K562 (cell line): ENCODE results near the gene STX7. TPM values are rescaled to one million over a fixed set of nuclear protein-coding genes. Genes with fewer than 3 reads are reported as not detected.

Experiments
- ATAC-seq: fragments of 200-7000 bp; cut with Tn5 transposase; 3 replicates; pipeline ENCODE4 v1.9.1; 2020; ENCODE audit warnings: moderate library complexity
- BruUV-seq: library from RNA; stranded (reverse); fragments of 400-500 nt; replicated peaks from 2 replicates; lab custom pipeline; 2021; lab: Mats Ljungman, UMichigan
- CTCF ChIA-PET: fragments of 300-600 bp; formaldehyde crosslinking; extraction: SDS; loops from one replicate; lab custom pipeline; 2021; ENCODE audit warnings: low intra/inter-chr PET ratio; lab: Yijun Ruan, JAX
- POLR2A ChIA-PET: fragments of 300-600, 350-650 bp; sonication (Branson Sonifier 250); formaldehyde crosslinking; extraction: SDS; loops from one replicate; lab custom pipeline; 2021; ENCODE audit warnings: antibody characterized with exemption, inconsistent platforms; lab: Yijun Ruan, JAX
- DNase-seq, 4 experiments: peaks; one replicate each; pipeline versions ENCODE4 v3.0.0 to v3.0.0-alpha.2; 2011 to 2018; ENCODE audit warnings: low spot score in 3 of 4, mixed read lengths in 3 of 4; ENCODE audit errors: extremely low read depth in 1 of 4
- FAIRE-seq: peaks from 2 replicates; lab custom pipeline; 2011; peaks lifted over from hg19 to GRCh38; lab: Jason Lieb, UNC
- H2AFZ ChIP-seq: 2 replicates; pipeline ENCODE4 v1.6.0; 2011; ENCODE audit warnings: low read depth, low read length, control low read depth, inconsistent platforms
- H3K27ac ChIP-seq: fragments of 200-600 bp; 3 replicates; pipeline ENCODE4 v1.8.0; 2011; ENCODE audit warnings: low read depth, mild to moderate bottlenecking, control low read depth, inconsistent platforms, low read length, moderate library complexity, mixed read lengths; ENCODE audit errors: extremely low read depth
- H3K27me3 ChIP-seq, 2 experiments: fragments of 300-600 bp in 1 of 2; 2 replicates in 1 of 2; 3 replicates in 1 of 2; pipeline versions ENCODE4 v1.6.0 to v1.8.0; 2011; ENCODE audit warnings: inconsistent platforms in 2 of 2, low read length in 2 of 2, mild to moderate bottlenecking in 1 of 2, mixed read lengths in 1 of 2, moderate library complexity in 1 of 2; ENCODE audit not compliant: control insufficient read depth in 2 of 2, insufficient read depth in 2 of 2
- H3K36me3 ChIP-seq: fragments of 300-600 bp; 3 replicates; pipeline ENCODE4 v1.8.0; 2011; ENCODE audit warnings: mild to moderate bottlenecking, low read length, inconsistent platforms; ENCODE audit not compliant: control insufficient read depth, insufficient read depth
- H3K4me1 ChIP-seq, 2 experiments: fragments of 200-600 bp in 1 of 2; replicated peaks in 1 of 2; 2 replicates in 1 of 2; 3 replicates in 1 of 2; pipeline versions ENCODE4 v1.5.1 to v1.8.0; 2011; ENCODE audit warnings: inconsistent platforms in 2 of 2, low read length in 2 of 2, mild to moderate bottlenecking in 1 of 2, mixed read lengths in 1 of 2, moderate library complexity in 1 of 2; ENCODE audit not compliant: control insufficient read depth in 2 of 2, insufficient read depth in 2 of 2
- H3K4me2 ChIP-seq: 2 replicates; pipeline ENCODE4 v1.6.1; 2011; ENCODE audit warnings: low read length, control low read depth, inconsistent platforms, mixed read lengths; ENCODE audit not compliant: insufficient read depth
- H3K4me3 ChIP-seq: fragments of 200-600 bp; sonication (generic), shearing (Covaris generic); 2 replicates; pipeline ENCODE4 v1.5.1; 2016; ENCODE audit warnings: control low read depth, inconsistent platforms
- H3K79me2 ChIP-seq: fragments of 200-600 bp; 3 replicates; pipeline ENCODE4 v1.8.0; 2011; ENCODE audit warnings: low read length, inconsistent platforms; ENCODE audit not compliant: control insufficient read depth, insufficient read depth
- H3K9ac ChIP-seq, 2 experiments: 2 replicates each; pipeline versions ENCODE4 v1.6.0 to v1.6.1; 2011; ENCODE audit warnings: low read depth in 2 of 2, low read length in 2 of 2, control low read depth in 1 of 2, inconsistent platforms in 1 of 2, mild to moderate bottlenecking in 1 of 2, mixed read lengths in 1 of 2; ENCODE audit not compliant: insufficient read depth in 1 of 2
- H3K9me1 ChIP-seq: one replicate; pipeline ENCODE4 v1.6.0; 2011; ENCODE audit warnings: inconsistent platforms, mild to moderate bottlenecking, low read length, moderate library complexity; ENCODE audit not compliant: control insufficient read depth, insufficient read depth
- H3K9me3 ChIP-seq: replicated peaks from 2 replicates; pipeline ENCODE4 v1.5.1; 2011; ENCODE audit warnings: low read depth, low read length, inconsistent platforms; ENCODE audit not compliant: control insufficient read depth, insufficient read depth
- H4K20me1 ChIP-seq: replicated peaks from 2 replicates; pipeline ENCODE4 v1.6.1; 2011; ENCODE audit warnings: low read length, inconsistent platforms, mixed read lengths; ENCODE audit not compliant: control insufficient read depth, insufficient read depth
- FOXK2 ChIP-seq, 2 experiments: fragments of 450-650 bp; IDR thresholded peaks in 1 of 2; conservative IDR thresholded peaks in 1 of 2; 2 replicates each; pipeline ENCODE4 v1.6.1; 2016; ENCODE audit warnings: low read depth in 2 of 2, mild to moderate bottlenecking in 1 of 2
- KDM1A ChIP-seq, 2 experiments: fragments of 450-650 bp; IDR thresholded peaks; 2 replicates each; pipeline ENCODE4 v1.6.1; 2016; ENCODE audit warnings: mild to moderate bottlenecking in 2 of 2
- NONO ChIP-seq, 2 experiments: fragments of 200-400 bp in 1 of 2; fragments of 450-650 bp in 1 of 2; formaldehyde crosslinking in 1 of 2; IDR thresholded peaks; 2 replicates each; pipeline ENCODE4 v1.6.1; 2017; ENCODE audit warnings: low read depth in 2 of 2, mild to moderate bottlenecking in 2 of 2, moderate library complexity in 2 of 2, low read length in 1 of 2
- SRSF1 ChIP-seq: fragments of 200-400 bp; formaldehyde crosslinking; IDR thresholded peaks from 2 replicates; pipeline ENCODE4 v1.6.1; 2017; ENCODE audit warnings: mild to moderate bottlenecking, low read depth, low read length, moderate library complexity
- TBL1XR1 ChIP-seq, 2 experiments: IDR thresholded peaks; 2 replicates each; pipeline ENCODE4 v1.6.1; 2012; ENCODE audit warnings: improper control_type of control experiment in 2 of 2, low read length in 2 of 2, mild to moderate bottlenecking in 1 of 2
- XRCC4 ChIP-seq: IDR thresholded peaks from one replicate; pipeline ENCODE4 v1.6.1; 2011; ENCODE audit not compliant: insufficient read depth, insufficient read length; ENCODE audit errors: extremely low read depth
- ZBTB5 ChIP-seq: fragments of 450-650 bp; IDR thresholded peaks from 2 replicates; pipeline ENCODE4 v1.6.1; 2017; ENCODE audit warnings: antibody characterized with exemption
- ZNF589 ChIP-seq: fragments of 200-800 bp; sonication (Bioruptor generic); IDR thresholded peaks from 2 replicates; pipeline ENCODE4 v1.6.1; 2016; ENCODE audit warnings: low read depth, missing genetic modification characterization, missing compliant biosample characterization
- ZNF609 ChIP-seq: sonication (generic); formaldehyde crosslinking; IDR thresholded peaks from 2 replicates; pipeline ENCODE4 v1.8.1; 2023; ENCODE audit warnings: missing genetic modification reagents, mild to moderate bottlenecking, borderline replicate concordance
- ZNF644 ChIP-seq: fragments of 200-800 bp; sonication (Bioruptor generic); IDR thresholded peaks from 2 replicates; pipeline ENCODE4 v1.6.1; 2016; ENCODE audit warnings: low read depth, missing genetic modification characterization, missing compliant biosample characterization
- WGBS: fragments of 100-300 bp; shearing (Covaris generic); methylation state at CpG from one replicate; pipeline ENCODE4 v1.1.6; 2016; ENCODE audit warnings: low coverage, mixed read lengths; ENCODE audit not compliant: insufficient coverage; ENCODE audit errors: missing lambda C conversion rate; 5-methylcytosine and 5-hydroxymethylcytosine counted together
- in situ Hi-C: fragments of 300-500 bp; cut with MboI; formaldehyde crosslinking; loops from 4 replicates; pipeline ENCODE4 v1.15.0; 2018; ENCODE audit warnings: inconsistent platforms, mixed read lengths
- intact Hi-C: fragments of 100-400 bp; cut with micrococcal nuclease; formaldehyde crosslinking; loops from 2 replicates; pipeline ENCODE4 v1.14.2; 2022
- polyA plus RNA-seq, 8 experiments: library from polyadenylated mRNA; depleted of rRNA in 4 of 8; stranded (reverse) in 5 of 8; unstranded in 3 of 8; fragments of >200 nt; fragmentation: Nextera tagmentation in 2 of 8; fragmentation: Illumina TruSeq in 1 of 8; extraction: Ambion mirVana in 2 of 8; extraction: Trizol in 1 of 8; gene quantifications; 2 replicates each; pipeline versions ENCODE4 v1.2.1 to v1.2.3, GENCODE V29; 2011 to 2014; ENCODE audit warnings: inconsistent platforms in 1 of 8, missing spikeins in 1 of 8
- total RNA-seq, 7 experiments: library from RNA; depleted of rRNA in 6 of 7; stranded (reverse); fragments of >200 nt in 6 of 7; fragmentation: Illumina TruSeq in 2 of 7; extraction: Trizol in 2 of 7; gene quantifications; 2 replicates each; pipeline versions ENCODE4 v1.2.1 to v1.2.3, GENCODE V29; 2011 to 2021; ENCODE audit warnings: low replicate concordance in 1 of 7
- TF ChIP-seq, protein P1 (sequence below): fragments of 450-650 bp; formaldehyde crosslinking; IDR thresholded peaks from 2 replicates; pipeline ENCODE4 v1.4.0; 2020; ENCODE audit warnings: mild to moderate bottlenecking, moderate library complexity

The STX7 gene
- total and polyA plus RNA-seq, 9 of the 15 experiments (the other 6 are each of a cell fraction or from before 2014, with no cell fraction given): 13.0 to 34.4 (median 25.3) TPM

DNA sequence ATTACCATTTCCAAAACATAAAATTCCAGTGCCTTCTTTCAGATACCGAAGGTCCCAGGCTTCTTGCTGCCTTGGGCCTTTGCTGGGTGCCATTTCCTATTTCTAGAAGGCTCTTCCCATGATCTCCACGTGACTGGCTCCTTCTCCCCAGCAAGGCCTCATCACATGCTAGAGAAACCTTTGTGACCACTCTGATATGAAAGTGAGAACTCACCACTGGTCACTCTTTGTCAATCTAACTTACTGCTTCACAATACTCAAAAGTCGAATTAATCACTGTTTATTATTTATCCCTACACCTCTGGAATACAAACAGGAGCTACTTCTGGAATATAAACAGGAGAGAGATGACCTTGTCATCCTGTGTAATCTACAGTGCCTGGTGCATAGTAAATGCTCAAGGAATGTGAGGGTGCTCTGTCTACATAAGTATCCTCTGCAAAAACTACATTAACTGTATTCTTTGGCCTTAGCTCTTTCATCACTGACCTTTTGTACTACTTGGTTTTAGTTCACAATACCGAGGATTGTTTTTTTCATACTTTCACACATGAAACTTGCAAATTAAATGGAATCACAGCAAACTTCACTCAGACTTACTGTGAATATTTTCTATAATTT, 1.6 kb downstream of the STX7 start:
- H3K4me1 ChIP-seq: peaks cover 0 to 14% of the 10 kb centered on the region in 2 experiments; a peak in 3 of 5 replicates
- peak overlapping the region; percentile 77 for H3K4me3 ChIP-seq
- no peaks in the 10 kb centered on the region for H3K9me1 ChIP-seq
- 11% methylated on average over 4 of the region's 4 CpGs for WGBS
- intact Hi-C loops (loop anchor here (5.0 kb wide), 1 partner anchor 301 kb away; the partner anchor contains the start of gene RPS12), in situ Hi-C loops (loop anchor here (25.0 kb wide), 1 partner anchor 1576 kb away; no protein-coding TSS in a partner anchor)
- ATAC-seq (0 out of 3 replicates have a peak, but pooled peaks have one; percentile 6), DNase-seq (peak in 2 of 4 experiments; percentile 24 to 51), FAIRE-seq (peak; percentile 15)
- H3K36me3 ChIP-seq: peaks cover 7% of the 10 kb centered on the region; the same call in 2 of the 3 replicates
- peak overlapping the region; percentile 75 for H3K4me2 ChIP-seq
- ChIA-PET POLR2A (no interaction called here), CTCF (no interaction called here)
- H4K20me1 ChIP-seq: no peaks in the 10 kb centered on the region; the same call in 1 of the 2 replicates
- H3K27ac ChIP-seq: peak overlapping the region; percentile 61
- H3K27me3 ChIP-seq: no peaks in the 10 kb centered on the region
- H3K9me3 ChIP-seq: no peaks in the 10 kb centered on the region
- no TSS peak for BruUV-seq
- peak overlapping the region; percentile 30 to 73; a peak in 3 of 4 replicates for H3K9ac ChIP-seq
- peaks cover 64% of the 10 kb centered on the region for H3K79me2 ChIP-seq
- H2AFZ ChIP-seq: peak overlapping the region; percentile 36
- peak in 1 of 2 experiments; percentile 61; a peak in 1 of 4 replicates for TF ChIP-seq FOXK2 (conservative IDR thresholded peaks at IDR 0.05 in 1 of 2, IDR thresholded peaks at IDR 0.05 in 1 of 2; ENCODE audit: low read depth in 2 of 2)
- peak; percentile 18; the same call in 1 of the 2 replicates for TF ChIP-seq ZNF644 (tag)
- no peak for TF ChIP-seq NONO (IDR thresholded peaks at IDR 0.05; ENCODE audit: low read depth in 2 of 2, low read length in 1 of 2)
- TF ChIP-seq, protein P1, sequence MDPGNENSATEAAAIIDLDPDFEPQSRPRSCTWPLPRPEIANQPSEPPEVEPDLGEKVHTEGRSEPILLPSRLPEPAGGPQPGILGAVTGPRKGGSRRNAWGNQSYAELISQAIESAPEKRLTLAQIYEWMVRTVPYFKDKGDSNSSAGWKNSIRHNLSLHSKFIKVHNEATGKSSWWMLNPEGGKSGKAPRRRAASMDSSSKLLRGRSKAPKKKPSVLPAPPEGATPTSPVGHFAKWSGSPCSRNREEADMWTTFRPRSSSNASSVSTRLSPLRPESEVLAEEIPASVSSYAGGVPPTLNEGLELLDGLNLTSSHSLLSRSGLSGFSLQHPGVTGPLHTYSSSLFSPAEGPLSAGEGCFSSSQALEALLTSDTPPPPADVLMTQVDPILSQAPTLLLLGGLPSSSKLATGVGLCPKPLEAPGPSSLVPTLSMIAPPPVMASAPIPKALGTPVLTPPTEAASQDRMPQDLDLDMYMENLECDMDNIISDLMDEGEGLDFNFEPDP (CRISPR knock-in tag): no peak
- TF ChIP-seq SRSF1: no peak
- TF ChIP-seq KDM1A (IDR thresholded peaks at IDR 0.05): peak in 1 of 2 experiments; percentile 16; a peak in 1 of 4 replicates
- no peak for TF ChIP-seq ZBTB5
- TF ChIP-seq ZNF609: no peak
- no peak for TF ChIP-seq XRCC4
- no peak for TF ChIP-seq TBL1XR1 (IDR thresholded peaks at IDR 0.05; ENCODE audit: low read length in 2 of 2)
- no peak for TF ChIP-seq ZNF589 (CRISPR knock-in tag)
